NCI-H2107 (cell line): ENCODE measurements around the gene ABLIM2.

Experiments
- DNase-seq: peaks from one replicate; lab custom pipeline; 2025; lab: John Stamatoyannopoulos, UW

ABLIM2 gene

DNA sequence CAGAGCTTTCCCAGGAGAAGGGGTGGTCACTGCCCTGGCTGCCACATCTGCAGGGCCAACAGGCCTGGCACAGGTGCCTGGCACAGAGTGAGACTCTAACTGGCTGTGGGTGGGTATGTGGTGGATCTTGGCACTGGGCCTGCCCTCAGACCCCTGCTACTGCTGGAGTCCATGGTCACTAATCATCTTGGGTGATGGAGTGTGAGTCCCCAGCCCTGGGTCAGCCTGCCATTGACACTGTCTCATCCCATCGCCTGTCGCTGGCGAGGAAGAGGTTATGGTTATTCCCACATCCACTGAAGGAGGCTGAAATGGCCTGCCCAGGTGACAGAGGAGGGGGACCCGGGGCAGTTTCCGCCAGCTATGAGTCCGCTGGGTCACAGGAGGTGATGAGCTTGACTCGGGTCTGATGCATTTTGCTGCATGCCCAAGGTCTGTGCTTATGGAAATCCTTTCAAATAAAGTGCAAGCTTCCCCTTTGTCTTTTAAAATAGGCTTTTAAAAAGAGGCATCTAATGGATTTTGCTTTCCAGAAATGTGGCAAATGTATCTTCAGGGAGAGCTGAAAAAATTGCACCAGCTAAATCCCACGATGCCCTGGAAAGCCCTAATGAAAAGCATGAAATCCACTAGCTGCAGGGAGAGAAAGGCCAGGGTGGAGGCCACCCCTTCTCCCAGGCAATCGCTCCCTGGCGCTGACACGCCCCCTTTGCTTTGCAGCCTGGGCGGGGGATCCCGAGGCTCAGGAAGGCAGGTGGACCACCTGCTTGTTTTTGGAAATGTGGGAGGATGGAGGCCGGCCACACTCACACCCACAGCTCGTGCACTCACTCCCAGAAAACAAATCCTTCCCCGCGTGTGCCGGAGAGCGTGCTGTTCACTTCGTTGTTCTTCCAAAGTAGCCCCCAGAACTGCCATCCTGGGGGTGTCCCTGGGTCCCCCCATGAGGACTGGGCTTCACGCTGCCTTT lies 54.9 kb downstream of the ABLIM2 start:
- no peak for DNase-seq

DNA sequence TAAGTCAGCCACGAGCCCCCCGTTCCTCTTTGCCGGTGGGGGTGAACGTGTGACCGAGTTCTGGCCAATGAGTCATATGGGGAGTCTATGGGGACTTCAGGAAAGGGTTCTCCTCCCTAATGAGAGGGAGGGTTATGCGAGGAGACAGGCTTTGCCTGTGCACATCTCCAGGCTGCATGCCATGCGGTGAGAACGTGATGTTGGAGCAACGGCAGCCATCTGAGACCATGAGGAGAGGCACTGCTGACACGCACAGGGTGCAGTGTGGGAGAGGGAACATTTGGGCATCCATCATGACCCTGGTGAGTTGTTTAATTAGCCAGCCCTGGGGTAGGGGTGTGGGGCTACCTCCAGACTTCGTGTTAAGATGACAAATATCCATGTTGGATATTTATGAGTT lies 55.8 kb downstream of the ABLIM2 start:
- no peak for DNase-seq

DNA sequence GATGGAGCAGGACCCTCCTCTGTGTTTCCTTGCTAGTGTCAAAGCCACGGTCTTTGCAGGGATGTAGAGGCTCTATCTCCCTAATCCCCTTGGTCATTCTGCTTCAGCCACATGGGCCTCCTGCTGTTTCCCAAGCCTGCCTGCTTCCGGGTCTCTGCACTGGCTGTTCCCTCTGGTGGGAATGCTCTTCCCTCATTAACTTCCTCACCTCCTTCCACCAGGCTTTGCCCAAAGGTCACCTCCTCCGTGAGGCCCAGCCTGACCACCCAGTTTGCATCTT lies 56.6 kb downstream of the ABLIM2 start:
- DNase-seq, result no peak

DNA sequence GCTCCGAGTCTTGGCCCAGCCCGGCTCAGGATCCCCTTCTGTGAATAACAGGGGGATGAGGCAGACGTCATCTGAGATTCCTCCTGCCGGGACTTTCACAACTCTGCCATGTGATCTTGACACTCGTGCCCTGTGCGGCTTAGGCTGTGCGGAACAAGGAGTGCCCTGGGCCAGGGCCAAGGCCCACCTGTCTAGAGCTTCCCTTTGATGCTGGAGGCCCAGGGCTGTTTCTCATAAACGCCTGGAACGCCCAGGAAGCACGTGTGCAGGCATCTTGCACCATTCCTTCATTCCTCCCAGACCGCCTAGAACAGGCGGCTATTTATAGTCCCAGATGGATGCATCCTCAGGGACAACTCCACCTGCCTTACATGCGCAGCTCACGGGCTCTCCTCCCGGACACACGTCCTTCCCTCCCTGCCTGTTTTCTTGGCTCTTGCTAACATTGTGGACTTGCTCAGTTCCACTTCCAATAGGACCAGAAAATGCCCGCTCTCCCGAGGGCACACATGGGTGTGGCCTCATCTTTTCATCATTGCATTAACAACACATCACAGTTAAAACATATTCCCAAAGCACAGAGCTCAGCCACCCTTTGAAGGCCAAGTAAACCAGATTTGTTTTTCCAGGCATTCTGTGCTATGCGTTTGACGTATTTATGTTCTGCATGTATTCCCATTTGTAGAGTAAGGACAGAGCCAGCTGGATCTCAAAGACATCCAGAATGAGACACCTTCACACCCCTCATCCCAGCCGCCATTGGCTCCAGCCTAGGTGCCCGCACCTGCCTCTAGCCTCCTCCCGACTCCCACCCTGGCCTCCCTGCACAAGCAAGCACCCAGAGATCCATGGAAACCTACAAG lies 57.2 kb downstream of the ABLIM2 start:
- DNase-seq, result no peak

DNA sequence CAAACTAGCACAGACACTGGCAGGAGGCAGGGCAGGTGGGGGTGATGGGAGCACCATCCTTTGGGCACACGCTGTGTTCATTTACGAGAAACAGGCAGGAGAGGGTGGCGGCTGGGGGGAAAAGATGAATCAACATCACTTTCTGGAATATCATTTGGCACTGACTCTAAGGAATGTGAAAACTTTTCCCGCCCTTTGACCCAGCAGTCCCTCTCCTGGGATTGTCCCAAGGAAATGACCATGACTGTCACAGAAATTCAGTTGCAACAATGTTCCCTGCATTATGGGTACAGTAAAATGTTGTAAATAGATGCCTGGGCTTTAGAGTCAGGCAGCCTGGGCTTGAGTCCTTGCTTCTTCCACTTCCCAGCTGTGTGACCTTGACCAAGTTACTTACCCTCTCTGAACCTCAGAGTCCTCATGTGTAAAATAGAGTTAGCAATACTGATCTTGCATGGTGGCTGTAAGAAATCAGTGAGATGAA lies 58.6 kb downstream of the ABLIM2 start:
- DNase-seq, result no peak

DNA sequence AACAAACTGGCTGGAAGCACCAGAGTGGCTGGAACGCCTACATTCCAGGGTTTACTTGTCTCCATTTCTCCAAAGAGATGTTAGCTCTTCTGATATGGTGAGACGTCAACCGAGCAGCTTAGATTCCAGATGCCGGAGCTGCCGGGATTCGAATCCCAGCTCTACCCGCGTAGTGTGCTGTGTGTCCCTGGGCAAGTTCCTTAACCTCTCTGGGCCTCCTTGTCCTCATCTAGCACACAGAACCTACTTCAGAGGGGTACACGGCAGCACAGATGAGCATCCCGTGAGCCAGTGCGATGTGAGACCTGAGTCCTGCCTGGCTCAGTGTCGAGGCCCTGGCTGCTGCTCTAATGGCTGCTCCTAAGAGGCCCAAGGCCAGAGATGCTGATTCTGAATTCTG lies 60.1 kb downstream of the ABLIM2 start:
- no peak for DNase-seq

DNA sequence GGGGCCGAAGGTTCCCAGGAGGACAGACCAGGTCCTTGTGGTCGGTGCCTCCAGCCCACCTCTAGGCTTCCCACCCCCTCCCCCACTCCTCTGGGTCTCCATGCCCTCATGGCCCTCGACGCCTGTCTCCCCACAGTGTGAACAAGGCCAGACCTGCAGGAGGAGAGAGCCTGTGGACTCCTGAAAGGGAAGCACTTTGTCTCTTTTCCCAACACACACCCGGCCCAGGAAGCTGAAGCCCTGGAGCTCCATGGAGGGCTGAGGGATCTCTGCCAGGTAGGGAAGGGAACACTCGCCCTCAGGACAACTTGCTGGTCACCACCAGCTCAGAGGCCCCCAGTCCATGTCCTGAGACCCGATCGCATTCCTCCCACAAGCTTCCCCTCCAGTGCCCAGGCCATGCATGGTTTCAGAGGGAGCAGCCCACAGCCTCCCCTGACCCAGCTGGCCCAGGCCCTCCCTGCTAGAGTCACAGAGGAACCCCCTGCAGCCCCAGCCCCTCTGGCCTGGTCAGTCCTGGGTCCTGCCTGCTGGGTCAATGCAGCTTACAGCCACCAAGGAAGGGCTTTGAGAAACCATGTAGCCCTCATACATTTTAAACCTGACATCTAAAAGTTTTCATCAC lies 60.8 kb downstream of the ABLIM2 start:
- no peak for DNase-seq

DNA sequence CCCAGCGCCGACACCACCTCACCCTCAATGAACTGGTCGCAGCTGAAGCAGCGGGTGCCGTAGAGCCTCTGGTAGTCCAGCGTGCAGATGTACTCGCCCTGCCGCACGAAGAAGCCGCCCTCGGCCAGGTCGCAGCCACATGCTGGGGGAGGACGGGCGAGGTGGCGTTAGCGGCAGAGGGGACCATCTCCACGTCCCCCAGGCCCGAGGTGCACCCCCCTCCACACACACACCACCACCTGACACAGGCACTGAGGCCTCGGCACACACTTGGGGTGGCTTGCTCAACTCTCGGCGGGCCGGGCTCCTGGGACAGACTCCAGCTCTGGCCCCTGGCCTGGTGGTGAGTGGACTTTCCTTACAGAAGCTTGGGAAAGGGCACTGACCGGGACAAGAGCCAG lies 61.5 kb downstream of the ABLIM2 start:
- DNase-seq, result no peak

DNA sequence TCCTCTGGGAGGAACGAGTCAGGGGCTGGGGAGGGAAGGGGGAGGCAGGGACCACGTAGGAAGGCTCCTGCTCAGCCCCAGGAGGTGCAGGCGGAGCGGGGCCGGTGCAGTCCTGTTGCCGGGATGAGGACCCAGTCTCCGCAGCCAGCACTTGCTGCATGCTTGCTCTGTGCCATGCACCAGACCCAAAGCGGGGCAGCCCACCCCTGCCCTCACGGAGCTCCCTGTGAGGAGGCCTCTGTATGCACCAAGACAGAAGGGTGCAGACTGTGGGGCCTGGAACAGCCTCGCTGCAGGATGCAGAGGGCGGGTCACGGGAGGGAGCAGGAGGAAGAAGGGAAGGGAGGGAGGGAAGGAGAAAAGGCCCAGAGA lies 61.9 kb downstream of the ABLIM2 start:
- DNase-seq, result no peak

DNA sequence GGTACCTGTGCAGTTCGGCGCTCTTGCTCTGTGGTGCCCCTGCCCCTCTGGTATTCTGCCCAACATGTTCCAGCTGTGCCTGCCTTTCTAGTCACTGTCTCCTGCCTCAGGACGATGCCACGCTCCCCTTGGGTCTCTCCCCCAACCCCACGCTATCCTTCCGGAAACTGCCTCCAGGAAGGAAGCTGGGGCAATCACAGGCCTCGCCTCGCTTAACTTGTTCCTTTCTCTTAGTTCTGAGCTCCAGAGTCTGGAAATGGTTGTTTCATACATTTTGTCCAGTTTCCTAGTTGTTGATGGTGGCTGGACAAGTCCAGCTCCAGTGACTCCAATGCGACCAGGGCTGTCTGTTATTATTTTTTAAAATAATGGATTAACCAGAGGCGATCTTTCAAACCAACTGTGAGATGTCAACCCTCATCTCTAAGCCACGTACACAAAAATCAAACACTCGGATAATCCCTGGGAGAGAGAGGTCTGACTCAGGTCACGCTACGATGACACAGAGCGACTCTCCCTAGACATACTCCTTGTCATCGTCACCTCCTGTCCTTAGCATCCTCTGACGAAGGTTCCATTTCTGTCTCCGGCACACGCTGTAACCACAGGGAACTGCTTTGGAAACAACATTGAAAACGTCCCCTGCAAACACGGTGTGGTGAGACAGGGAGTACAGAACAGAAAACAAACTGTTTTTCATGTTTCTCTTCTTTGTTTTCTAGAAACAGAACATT lies 62.5 kb downstream of the ABLIM2 start:
- no peak for DNase-seq

DNA sequence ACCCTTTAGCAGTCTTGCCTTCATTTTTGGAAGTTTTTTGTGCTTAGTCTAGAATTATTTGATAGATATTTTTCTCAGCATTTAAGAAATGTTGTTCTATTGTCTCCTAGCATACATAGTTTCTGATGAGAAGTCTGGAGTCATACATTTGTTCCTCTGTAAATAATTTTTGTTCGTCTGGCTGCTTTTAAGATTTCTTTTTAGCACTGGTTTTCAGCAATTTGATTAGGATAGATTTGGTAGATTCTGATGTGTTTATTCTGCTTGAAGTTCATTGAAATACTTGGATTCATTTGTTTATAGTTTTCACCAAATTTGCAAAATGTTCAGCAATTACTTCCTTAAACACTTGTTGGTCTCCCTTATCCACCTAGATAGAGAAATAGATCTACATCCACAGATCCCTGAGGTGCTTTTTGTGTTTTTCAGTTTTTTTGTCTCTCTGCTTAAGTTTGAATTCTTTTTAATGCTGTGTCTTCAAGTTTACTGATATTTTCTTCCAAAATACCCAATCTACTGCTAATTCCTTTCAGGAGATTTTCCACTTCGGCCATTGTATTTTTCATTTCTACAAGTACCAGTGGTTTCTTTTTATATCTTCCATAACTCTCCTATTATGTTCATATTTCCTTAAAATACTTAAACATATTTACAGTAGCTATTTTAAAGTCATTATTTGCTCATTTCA lies 64.9 kb downstream of the ABLIM2 start:
- DNase-seq, result no peak

DNA sequence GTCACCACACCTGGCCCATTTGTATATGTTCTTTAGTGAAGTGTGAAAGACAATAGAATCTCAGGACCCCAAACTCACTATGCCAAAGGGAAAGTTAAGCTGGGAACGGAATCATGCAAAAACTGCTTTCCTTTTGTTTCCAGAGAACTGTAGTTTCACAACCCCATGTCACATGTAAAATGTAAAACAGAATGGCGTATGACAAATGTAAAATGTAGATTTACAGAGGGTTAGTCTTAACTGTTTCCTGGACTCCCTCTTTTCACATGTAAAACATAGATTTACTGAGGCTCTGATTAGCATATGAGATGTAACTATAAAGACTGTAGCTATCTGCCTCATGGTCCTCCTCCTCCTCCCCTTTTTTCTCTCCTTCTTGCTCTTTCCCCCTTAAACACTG lies 66.3 kb downstream of the ABLIM2 start:
- DNase-seq, result no peak

DNA sequence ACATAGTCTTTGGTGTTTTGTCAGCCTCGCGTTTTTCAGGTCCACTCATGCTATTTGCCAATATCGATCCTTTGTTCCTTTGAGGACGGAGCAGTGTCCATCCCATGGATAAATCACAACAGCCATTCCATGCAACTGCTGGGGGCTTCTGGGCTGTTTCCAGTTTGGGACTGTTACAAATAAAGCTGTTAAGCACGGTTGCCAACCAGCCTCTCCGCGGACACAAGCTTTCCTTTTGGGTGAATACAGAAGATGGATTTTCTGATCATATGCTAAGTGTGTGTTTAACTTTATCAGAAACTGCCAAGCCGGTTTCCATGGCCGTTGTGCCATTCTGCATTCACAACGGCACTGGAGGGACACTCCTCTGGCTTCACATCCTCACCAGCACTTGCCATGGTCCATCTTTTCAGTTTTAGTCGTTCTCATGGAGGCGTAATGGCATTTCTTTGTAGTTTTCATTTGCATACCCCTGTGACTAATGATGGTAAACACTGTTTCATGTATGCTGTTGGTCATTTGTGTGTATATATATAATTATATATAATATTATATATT lies 67.8 kb downstream of the ABLIM2 start:
- no peak for DNase-seq

DNA sequence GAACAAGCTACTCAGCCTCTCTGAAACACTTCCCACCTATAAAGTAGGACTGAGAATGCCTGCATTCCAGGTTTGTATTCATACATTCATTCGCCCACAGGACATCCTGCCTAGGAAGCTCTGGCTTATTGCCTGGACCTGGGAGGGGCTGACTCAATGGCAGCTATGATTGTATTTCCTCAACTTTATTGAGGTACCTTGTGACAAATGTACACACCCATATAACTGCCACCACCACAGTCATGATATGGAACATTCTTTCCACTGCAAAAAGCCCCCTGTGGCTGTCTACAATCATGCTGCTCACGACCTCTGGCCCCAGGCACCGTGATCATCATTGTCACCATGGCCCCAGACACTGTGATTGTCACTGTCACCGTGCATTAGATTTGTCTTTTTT lies 68.3 kb downstream of the ABLIM2 start:
- DNase-seq, result no peak

DNA sequence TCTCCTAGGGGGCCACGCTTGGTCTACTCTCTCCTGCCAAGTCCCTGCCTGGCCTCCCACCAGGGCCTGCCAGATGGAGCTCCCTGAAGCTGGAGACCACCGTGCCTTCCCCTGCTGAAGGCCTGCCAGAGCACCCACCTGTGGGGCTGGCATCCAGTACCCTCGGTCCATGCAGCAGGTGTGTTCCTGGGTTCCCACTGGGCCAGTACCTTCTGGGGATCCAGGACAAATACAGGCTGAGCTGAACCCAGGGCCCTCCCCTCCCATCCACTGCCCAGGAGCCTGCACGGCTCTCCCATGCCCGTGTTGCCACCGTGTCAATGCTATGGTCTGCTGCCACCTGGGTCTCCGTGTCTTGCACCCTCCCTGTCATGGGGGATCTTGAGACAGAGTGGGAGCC lies 68.8 kb downstream of the ABLIM2 start:
- DNase-seq, result no peak

DNA sequence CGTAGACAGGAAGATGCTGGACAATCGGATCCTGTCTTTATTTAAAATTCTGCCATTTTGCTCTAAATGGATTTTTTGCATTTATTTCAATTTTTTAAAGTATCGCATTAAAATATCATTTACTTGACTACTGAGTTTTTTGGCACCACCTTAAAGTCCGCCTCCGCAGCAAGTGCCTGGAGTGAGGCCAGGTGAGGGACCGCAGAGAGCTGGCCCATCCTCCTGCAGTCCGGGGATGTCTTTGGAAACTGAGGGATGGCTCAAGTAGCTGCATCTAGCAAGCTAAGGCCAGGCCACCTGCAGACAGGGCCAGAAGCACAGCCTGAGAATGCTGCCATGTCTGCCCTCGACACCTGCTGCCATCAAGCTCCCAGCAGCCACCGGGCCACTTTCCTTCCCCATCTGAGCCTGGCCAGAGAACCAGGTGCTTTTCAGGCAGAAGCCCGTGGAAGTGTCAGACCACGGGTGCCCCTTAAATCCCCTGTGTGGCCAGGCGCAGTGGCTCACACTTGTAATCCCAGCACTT lies 69.6 kb downstream of the ABLIM2 start:
- no peak for DNase-seq

DNA sequence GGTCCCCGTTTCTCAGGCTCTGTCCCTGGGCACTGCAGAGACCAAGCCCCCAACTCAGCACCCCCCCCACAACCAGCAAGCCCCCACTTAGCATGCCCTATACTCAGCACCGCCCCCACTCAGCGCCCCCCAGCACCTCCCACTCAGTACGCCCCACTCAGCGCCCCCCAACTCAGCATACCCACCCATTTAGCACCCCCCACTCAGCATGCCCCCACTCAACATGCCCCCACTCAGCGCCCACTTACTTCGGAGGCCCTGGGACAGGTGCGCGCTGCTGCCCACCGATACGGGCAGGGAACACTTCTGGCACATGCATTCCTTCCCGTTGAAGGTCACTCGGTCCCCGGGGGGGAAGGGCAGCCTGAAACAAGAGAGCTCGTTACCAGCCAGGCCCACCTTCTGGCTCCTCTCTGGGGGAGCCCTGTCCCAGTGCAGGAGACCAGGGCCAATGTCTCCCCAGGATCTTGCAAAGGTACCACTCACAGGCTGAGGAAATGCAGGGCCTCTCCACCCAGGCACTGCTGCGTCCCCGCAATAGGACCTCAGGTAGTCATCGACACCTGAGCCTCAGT lies 70.6 kb downstream of the ABLIM2 start:
- DNase-seq, result no peak

DNA sequence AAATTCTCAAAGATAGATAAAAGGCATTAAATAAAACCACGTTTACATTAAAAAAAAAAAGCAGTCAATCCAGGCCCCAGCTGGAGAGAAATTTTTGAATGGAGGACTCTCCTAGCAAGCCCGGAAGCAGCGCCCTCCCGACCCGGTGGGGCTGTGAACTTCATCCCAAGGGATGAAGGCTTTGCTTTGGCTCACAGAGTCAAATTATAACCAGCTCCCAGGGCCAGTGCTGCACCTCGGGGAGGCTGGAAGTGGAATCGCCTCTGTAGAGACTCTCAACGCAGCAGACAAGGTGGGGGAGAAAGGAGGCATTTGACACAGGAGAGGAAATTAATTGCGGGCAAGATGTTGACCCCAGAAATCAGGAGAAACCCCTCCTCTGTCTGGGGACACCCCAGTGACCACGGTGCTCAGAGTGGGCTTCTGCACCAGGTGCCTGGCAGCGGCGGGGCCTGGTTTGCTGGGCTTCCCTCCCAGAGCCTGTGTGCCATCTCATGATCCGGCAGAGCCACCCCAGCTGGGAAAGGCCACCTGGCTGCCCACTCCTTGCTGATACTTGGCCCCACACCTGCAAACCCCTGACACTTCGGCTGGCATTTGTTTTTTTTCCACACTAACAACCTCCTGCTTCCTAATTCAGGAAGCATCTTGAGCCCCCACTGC lies 71.7 kb downstream of the ABLIM2 start:
- DNase-seq, result no peak

DNA sequence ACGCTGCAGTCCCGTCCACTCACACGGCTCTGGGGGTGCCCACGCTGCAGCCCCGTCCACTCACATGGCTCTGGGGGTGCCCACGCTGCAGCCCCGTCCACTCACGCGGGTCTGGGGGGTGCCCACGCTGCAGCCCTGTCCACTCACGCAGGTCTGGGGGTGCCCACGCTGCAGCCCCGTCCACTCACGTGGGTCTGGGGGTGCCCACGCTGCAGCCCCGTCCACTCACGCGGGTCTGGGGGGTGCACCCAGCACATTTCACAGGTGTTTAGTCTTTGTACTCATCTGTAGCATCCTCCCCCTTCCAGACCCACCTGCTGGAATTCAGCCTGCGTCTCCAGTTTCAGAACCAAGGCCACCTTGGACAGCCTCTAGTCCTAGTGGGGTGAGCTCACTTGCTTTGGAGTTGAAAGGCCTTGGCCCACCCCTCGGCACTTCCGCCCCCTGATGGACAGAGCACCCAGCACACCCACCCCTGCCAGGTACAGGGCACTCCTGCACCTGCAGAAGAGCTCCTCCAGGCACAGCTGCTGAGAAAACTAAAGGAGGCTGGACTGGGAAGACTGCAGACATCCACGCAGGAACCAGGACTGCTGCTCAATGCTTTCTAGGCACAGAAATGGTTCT lies 73.0 kb downstream of the ABLIM2 start:
- no peak for DNase-seq
